ENCODE data around the gene NVL.

Gene NVL

GRCh38 chr1:224252479-224252878 is 77.5 kb downstream of the NVL start:
- TF ChIP-seq ISL1 (CRISPR knock-in tag; IDR thresholded peaks at IDR 0.05) (no peak), TCF4 (CRISPR knock-in tag; IDR thresholded peaks at IDR 0.05; ENCODE audit: borderline replicate concordance) (no peak), CSDC2 (CRISPR knock-in tag; IDR thresholded peaks at IDR 0.05) (no peak), SNAI2 (CRISPR knock-in tag; IDR thresholded peaks at IDR 0.05) (no peak), POU6F1 (CRISPR knock-in tag; IDR thresholded peaks at IDR 0.05; ENCODE audit: borderline replicate concordance, low read depth) (no peak), TSHZ2 (CRISPR knock-in tag; IDR thresholded peaks at IDR 0.05) (no peak), ESRRG (CRISPR knock-in tag; IDR thresholded peaks at IDR 0.05) (no peak), PPARA (CRISPR knock-in tag; IDR thresholded peaks at IDR 0.05; ENCODE audit: borderline replicate concordance) (no peak), ZFP30 (CRISPR knock-in tag; IDR thresholded peaks at IDR 0.05) (no peak), PATZ1 (CRISPR knock-in tag; IDR thresholded peaks at IDR 0.05; ENCODE audit: borderline replicate concordance) (no peak), CREB5 (CRISPR knock-in tag; IDR thresholded peaks at IDR 0.05; ENCODE audit: low read depth) (no peak), BACH2 (CRISPR knock-in tag; IDR thresholded peaks at IDR 0.05; ENCODE audit: borderline replicate concordance) (no peak), ZNF70 (CRISPR knock-in tag; IDR thresholded peaks at IDR 0.05) (no peak), CSRNP3 (CRISPR knock-in tag; IDR thresholded peaks at IDR 0.05) (no peak), ZC3H10 (CRISPR knock-in tag; IDR thresholded peaks at IDR 0.05) (no peak), RARB (CRISPR knock-in tag; IDR thresholded peaks at IDR 0.05) (no peak), TOX (CRISPR knock-in tag; IDR thresholded peaks at IDR 0.05; ENCODE audit: borderline replicate concordance) (no peak), ZNF8 (CRISPR knock-in tag; IDR thresholded peaks at IDR 0.05) (no peak)
- ATAC-seq, result no peak

GRCh38 chr1:224251741-224252146 is 78.2 kb downstream of the NVL start:
- ATAC-seq, result no peak
- no peak for TF ChIP-seq CSDC2 (CRISPR knock-in tag; IDR thresholded peaks at IDR 0.05)
- TF ChIP-seq PPARA (CRISPR knock-in tag; IDR thresholded peaks at IDR 0.05; ENCODE audit: borderline replicate concordance), result no peak
- no peak for TF ChIP-seq ZFP3 (CRISPR knock-in tag; IDR thresholded peaks at IDR 0.05)
- no peak for TF ChIP-seq TOX (CRISPR knock-in tag; IDR thresholded peaks at IDR 0.05; ENCODE audit: borderline replicate concordance)
- no peak for TF ChIP-seq TCF4 (CRISPR knock-in tag; IDR thresholded peaks at IDR 0.05; ENCODE audit: borderline replicate concordance)
- no peak for TF ChIP-seq ESRRG (CRISPR knock-in tag; IDR thresholded peaks at IDR 0.05)

- TF ChIP-seq SNAI2 (CRISPR knock-in tag; IDR thresholded peaks at IDR 0.05) (no peak), ZC3H10 (CRISPR knock-in tag; IDR thresholded peaks at IDR 0.05) (no peak), TCF4 (CRISPR knock-in tag; IDR thresholded peaks at IDR 0.05; ENCODE audit: borderline replicate concordance) (no peak), ZFP3 (CRISPR knock-in tag; IDR thresholded peaks at IDR 0.05) (0 out of 2 replicates have a peak, but pooled peaks have one; percentile 16), POU6F1 (CRISPR knock-in tag; IDR thresholded peaks at IDR 0.05; ENCODE audit: borderline replicate concordance, low read depth) (no peak), ISL1 (CRISPR knock-in tag; IDR thresholded peaks at IDR 0.05) (no peak), CSRNP3 (CRISPR knock-in tag; IDR thresholded peaks at IDR 0.05) (no peak), ZNF565 (CRISPR knock-in tag; conservative IDR thresholded peaks at IDR 0.05; ENCODE audit: low read depth) (no peak), TSHZ2 (CRISPR knock-in tag; IDR thresholded peaks at IDR 0.05) (no peak)
- ATAC-seq, result peak; percentile 79
Observed at GRCh38 chr1:224245188-224245587, 84.8 kb downstream of the NVL start.
